Lung (tissue), 12 donors: ENCODE data around the gene CIC. TPM values are rescaled to one million over a fixed set of nuclear protein-coding genes. Genes with fewer than 3 reads are reported as not detected.

Source experiments
- ATAC-seq: fragments of 200-7000 bp; cut with Tn5 transposase; one replicate; pipeline ENCODE4 v1.9.1; 2020; ENCODE audit warnings: moderate number of reproducible peaks; ENCODE audit not compliant: insufficient read depth, low FRiP score
- DNase-seq, 3 donors: peaks; one replicate each; pipeline ENCODE4 v3.0.0-alpha.2; 2013 to 2017
- H3K27ac ChIP-seq, 2 donors: one replicate each; pipeline ENCODE4 v1.5.1; 2013; ENCODE audit warnings: mild to moderate bottlenecking in 2 of 2, moderate library complexity in 2 of 2, control low read depth in 1 of 2, inconsistent platforms in 1 of 2, low read depth in 1 of 2, low read length in 1 of 2
- H3K27me3 ChIP-seq, 3 donors: one replicate each; pipeline ENCODE4 v1.5.1; 2013; ENCODE audit warnings: low read length in 2 of 3; ENCODE audit not compliant: control insufficient read depth in 3 of 3, insufficient read depth in 3 of 3
- H3K36me3 ChIP-seq, 4 donors: one replicate each; pipeline ENCODE4 v1.5.1; 2013; ENCODE audit warnings: low read length in 4 of 4, mild to moderate bottlenecking in 1 of 4, moderate library complexity in 1 of 4; ENCODE audit not compliant: control insufficient read depth in 4 of 4, insufficient read depth in 4 of 4
- H3K4me1 ChIP-seq, 5 donors: one replicate each; pipeline ENCODE4 v1.5.1; 2013; ENCODE audit warnings: low read length in 5 of 5, mild to moderate bottlenecking in 2 of 5, moderate library complexity in 1 of 5; ENCODE audit not compliant: control insufficient read depth in 5 of 5, insufficient read depth in 5 of 5
- H3K4me3 ChIP-seq: one replicate; pipeline ENCODE4 v1.5.1; 2013; ENCODE audit warnings: mild to moderate bottlenecking, control low read depth, moderate library complexity
- H3K9ac ChIP-seq, 2 donors: one replicate each; pipeline ENCODE4 v1.5.1; 2013; ENCODE audit warnings: low read length in 2 of 2, control low read depth in 1 of 2; ENCODE audit not compliant: insufficient read depth in 1 of 2
- H3K9me3 ChIP-seq, 4 donors: one replicate each; pipeline ENCODE4 v1.5.1; 2013; ENCODE audit warnings: low read length in 3 of 4, mild to moderate bottlenecking in 1 of 4, moderate library complexity in 1 of 4; ENCODE audit not compliant: control insufficient read depth in 4 of 4, insufficient read depth in 3 of 4
- CTCF ChIP-seq: IDR thresholded peaks from 2 replicates; pipeline ENCODE4 v1.5.1; 2012; ENCODE audit warnings: mild to moderate bottlenecking; ENCODE audit errors: control extremely low read depth, extremely low read depth
- WGBS, 2 donors: extraction: QIAGEN DNeasy Blood & Tissue Kit; methylation state at CpG; one replicate each; pipeline ENCODE4 v1.1.7; 2013; 5-methylcytosine and 5-hydroxymethylcytosine counted together
- polyA plus RNA-seq, 2 donors: library from polyadenylated mRNA; stranded (reverse); fragments of 200-250 nt; gene quantifications; one replicate each; pipeline ENCODE4 v1.2.1, GENCODE V29; 2013
- total RNA-seq, 2 donors: library from RNA; depleted of rRNA in 1 of 2; stranded (reverse); fragments of >200 nt in 1 of 2; gene quantifications; one replicate each; pipeline ENCODE4 v1.2.1, GENCODE V29; 2014 to 2021
- donor health status: control.
- donor health status: control.
- donor health status: Bipolar disorder and iron deficiency.
- donor health status: healthy.
- donor health status: DM: yes; HTN: yes; CAD: no.

Gene CIC
- total and polyA plus RNA-seq, 4 donors, result 31.2 to 84.5 (median 40.6) TPM

- no peaks in the 10 kb centered on the region for H3K9me3 ChIP-seq
- H3K4me1 ChIP-seq, result peaks cover 0 to 7% (median 4%) of the 10 kb centered on the region in 5 donors
- peaks cover 0 to 20% (median 7%) of the 10 kb centered on the region in 3 donors for H3K27me3 ChIP-seq
- DNase-seq (no peak), ATAC-seq (no peak)
- no peaks in the 10 kb centered on the region for H3K36me3 ChIP-seq
- no peak overlapping the region for H3K4me3 ChIP-seq
- WGBS, 2 donors, result 30 to 32% methylated on average over 26 of the region's 26 CpGs
- no peak overlapping the region for H3K27ac ChIP-seq
- no peak for TF ChIP-seq CTCF
- no peak overlapping the region for H3K9ac ChIP-seq
These were observed 45.0 kb downstream of the CIC start for GRCh38 chr19:42313840-42314755.

GRCh38 chr19:42315024-42315423 is 46.0 kb downstream of the CIC start:
- 75 to 86% methylated on average over 5 of the region's 5 CpGs for WGBS, 2 donors
- ATAC-seq, result no peak

GRCh38 chr19:42316223-42317211 is 47.5 kb downstream of the CIC start:
- DNase-seq, result no peak
- WGBS, 2 donors, result 23 to 25% methylated on average over 27 to 28 of the region's 28 CpGs
- Histone ChIP-seq H3K4me1 (peaks cover 0 to 7% (median 4%) of the 10 kb centered on the region in 5 donors), H3K27me3 (peaks cover 0 to 20% (median 7%) of the 10 kb centered on the region in 3 donors), H3K36me3 (no peaks in the 10 kb centered on the region), H3K9ac (no peak overlapping the region), H3K9me3 (no peaks in the 10 kb centered on the region), H3K4me3 (no peak overlapping the region), H3K27ac (no peak overlapping the region)
- no peak for TF ChIP-seq CTCF
- no peak for ATAC-seq

More at GRCh38 chr19:42315024-42315423, 46.0 kb downstream of the CIC start:
- H3K9me3 ChIP-seq, result no peaks in the 10 kb centered on the region
- H3K9ac ChIP-seq, result no peak overlapping the region
- no peak overlapping the region for H3K27ac ChIP-seq
- no peak overlapping the region for H3K4me3 ChIP-seq
- peaks cover 0 to 7% (median 4%) of the 10 kb centered on the region in 5 donors for H3K4me1 ChIP-seq
- TF ChIP-seq CTCF, result no peak
- H3K27me3 ChIP-seq, result peaks cover 0 to 20% (median 7%) of the 10 kb centered on the region in 3 donors
- H3K36me3 ChIP-seq, result no peaks in the 10 kb centered on the region
- no peak for DNase-seq
